Measurements from ENCODE around the gene CYP4F12.

DNA sequence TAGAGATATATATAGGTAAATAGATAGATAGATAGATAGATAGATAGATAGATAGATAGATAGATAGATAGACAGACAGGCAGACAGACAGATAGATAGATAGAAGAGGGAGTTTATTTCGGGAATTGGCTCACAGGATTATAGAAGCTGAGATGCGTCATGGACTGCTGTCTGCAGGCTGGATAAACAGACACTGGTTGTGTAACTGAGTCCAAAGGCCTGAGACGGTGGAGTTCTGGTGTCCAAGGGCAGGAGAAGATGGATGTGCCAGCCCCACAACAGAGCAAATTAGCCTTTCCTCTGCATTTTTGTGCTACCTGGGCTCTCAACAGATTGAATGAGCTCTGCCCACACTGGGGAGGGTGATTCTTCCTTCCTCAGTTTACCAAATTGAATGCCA, 29.5 kb upstream of the CYP4F12 start:
- TF ChIP-seq ZNF274 (IDR thresholded peaks at IDR 0.05; ENCODE audit: insufficient read depth, insufficient read length) (no peak), POLR2AphosphoS5 (IDR thresholded peaks at IDR 0.05; ENCODE audit: low read length) (no peak), POLR2A (IDR thresholded peaks at IDR 0.05; ENCODE audit: low read depth, low read length) (no peak), EGR1 (IDR thresholded peaks at IDR 0.05; ENCODE audit: borderline replicate concordance in 1 of 2, low read depth in 2 of 2, low read length in 2 of 2) (no peak), HDAC6 (IDR thresholded peaks at IDR 0.05; ENCODE audit: unreplicated experiment) (no peak), YY1 (IDR thresholded peaks at IDR 0.05; ENCODE audit: low read depth, low read length) (no peak), HDAC2 (IDR thresholded peaks at IDR 0.05) (no peak), EZH2 (IDR thresholded peaks at IDR 0.05; ENCODE audit: borderline replicate concordance, control insufficient read depth, low read depth, low read length) (no peak)
- TF ChIP-seq, protein P1, sequence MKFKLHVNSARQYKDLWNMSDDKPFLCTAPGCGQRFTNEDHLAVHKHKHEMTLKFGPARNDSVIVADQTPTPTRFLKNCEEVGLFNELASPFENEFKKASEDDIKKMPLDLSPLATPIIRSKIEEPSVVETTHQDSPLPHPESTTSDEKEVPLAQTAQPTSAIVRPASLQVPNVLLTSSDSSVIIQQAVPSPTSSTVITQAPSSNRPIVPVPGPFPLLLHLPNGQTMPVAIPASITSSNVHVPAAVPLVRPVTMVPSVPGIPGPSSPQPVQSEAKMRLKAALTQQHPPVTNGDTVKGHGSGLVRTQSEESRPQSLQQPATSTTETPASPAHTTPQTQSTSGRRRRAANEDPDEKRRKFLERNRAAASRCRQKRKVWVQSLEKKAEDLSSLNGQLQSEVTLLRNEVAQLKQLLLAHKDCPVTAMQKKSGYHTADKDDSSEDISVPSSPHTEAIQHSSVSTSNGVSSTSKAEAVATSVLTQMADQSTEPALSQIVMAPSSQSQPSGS (IDR thresholded peaks at IDR 0.05; ENCODE audit: low read length) = no peak
- TF ChIP-seq, protein P2, sequence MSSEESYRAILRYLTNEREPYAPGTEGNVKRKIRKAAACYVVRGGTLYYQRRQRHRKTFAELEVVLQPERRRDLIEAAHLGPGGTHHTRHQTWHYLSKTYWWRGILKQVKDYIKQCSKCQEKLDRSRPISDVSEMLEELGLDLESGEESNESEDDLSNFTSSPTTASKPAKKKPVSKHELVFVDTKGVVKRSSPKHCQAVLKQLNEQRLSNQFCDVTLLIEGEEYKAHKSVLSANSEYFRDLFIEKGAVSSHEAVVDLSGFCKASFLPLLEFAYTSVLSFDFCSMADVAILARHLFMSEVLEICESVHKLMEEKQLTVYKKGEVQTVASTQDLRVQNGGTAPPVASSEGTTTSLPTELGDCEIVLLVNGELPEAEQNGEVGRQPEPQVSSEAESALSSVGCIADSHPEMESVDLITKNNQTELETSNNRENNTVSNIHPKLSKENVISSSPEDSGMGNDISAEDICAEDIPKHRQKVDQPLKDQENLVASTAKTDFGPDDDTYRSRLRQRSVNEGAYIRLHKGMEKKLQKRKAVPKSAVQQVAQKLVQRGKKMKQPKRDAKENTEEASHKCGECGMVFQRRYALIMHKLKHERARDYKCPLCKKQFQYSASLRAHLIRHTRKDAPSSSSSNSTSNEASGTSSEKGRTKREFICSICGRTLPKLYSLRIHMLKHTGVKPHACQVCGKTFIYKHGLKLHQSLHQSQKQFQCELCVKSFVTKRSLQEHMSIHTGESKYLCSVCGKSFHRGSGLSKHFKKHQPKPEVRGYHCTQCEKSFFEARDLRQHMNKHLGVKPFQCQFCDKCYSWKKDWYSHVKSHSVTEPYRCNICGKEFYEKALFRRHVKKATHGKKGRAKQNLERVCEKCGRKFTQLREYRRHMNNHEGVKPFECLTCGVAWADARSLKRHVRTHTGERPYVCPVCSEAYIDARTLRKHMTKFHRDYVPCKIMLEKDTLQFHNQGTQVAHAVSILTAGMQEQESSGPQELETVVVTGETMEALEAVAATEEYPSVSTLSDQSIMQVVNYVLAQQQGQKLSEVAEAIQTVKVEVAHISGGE (CRISPR knock-in tag; IDR thresholded peaks at IDR 0.05) = no peak
- TF ChIP-seq, protein P3, sequence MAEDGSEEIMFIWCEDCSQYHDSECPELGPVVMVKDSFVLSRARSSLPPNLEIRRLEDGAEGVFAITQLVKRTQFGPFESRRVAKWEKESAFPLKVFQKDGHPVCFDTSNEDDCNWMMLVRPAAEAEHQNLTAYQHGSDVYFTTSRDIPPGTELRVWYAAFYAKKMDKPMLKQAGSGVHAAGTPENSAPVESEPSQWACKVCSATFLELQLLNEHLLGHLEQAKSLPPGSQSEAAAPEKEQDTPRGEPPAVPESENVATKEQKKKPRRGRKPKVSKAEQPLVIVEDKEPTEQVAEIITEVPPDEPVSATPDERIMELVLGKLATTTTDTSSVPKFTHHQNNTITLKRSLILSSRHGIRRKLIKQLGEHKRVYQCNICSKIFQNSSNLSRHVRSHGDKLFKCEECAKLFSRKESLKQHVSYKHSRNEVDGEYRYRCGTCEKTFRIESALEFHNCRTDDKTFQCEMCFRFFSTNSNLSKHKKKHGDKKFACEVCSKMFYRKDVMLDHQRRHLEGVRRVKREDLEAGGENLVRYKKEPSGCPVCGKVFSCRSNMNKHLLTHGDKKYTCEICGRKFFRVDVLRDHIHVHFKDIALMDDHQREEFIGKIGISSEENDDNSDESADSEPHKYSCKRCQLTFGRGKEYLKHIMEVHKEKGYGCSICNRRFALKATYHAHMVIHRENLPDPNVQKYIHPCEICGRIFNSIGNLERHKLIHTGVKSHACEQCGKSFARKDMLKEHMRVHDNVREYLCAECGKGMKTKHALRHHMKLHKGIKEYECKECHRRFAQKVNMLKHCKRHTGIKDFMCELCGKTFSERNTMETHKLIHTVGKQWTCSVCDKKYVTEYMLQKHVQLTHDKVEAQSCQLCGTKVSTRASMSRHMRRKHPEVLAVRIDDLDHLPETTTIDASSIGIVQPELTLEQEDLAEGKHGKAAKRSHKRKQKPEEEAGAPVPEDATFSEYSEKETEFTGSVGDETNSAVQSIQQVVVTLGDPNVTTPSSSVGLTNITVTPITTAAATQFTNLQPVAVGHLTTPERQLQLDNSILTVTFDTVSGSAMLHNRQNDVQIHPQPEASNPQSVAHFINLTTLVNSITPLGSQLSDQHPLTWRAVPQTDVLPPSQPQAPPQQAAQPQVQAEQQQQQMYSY (CRISPR knock-in tag; IDR thresholded peaks at IDR 0.05) = no peak

Data from GM12878 (cell line).